Aorta (tissue), 5 donors: ENCODE data around the gene FRK. TPM values are rescaled to one million over a fixed set of nuclear protein-coding genes. Genes with fewer than 3 reads are reported as not detected.

Source experiments
- ATAC-seq: fragments of 200-7000 bp; cut with Tn5 transposase; one replicate; pipeline ENCODE4 v1.9.1; 2022; ENCODE audit warnings: moderate library complexity; ENCODE audit not compliant: low FRiP score
- DNase-seq, 2 donors: peaks; one replicate each; pipeline ENCODE4 v3.0.0-alpha.2; 2020
- H3K27ac ChIP-seq, 2 donors: one replicate each; pipeline ENCODE4 v1.5.1; 2013; ENCODE audit warnings: low read length in 2 of 2, mild to moderate bottlenecking in 2 of 2, moderate library complexity in 2 of 2, control low read depth in 1 of 2, inconsistent platforms in 1 of 2, low read depth in 1 of 2
- H3K27me3 ChIP-seq, 2 donors: one replicate each; pipeline ENCODE4 v1.6.1; 2013; ENCODE audit warnings: control low read depth in 1 of 2, low read length in 1 of 2, mild to moderate bottlenecking in 1 of 2, moderate library complexity in 1 of 2; ENCODE audit not compliant: insufficient read depth in 2 of 2, control insufficient read depth in 1 of 2
- H3K36me3 ChIP-seq, 2 donors: one replicate each; pipeline ENCODE4 v1.6.1; 2013; ENCODE audit warnings: control low read depth in 1 of 2, low read length in 1 of 2, mild to moderate bottlenecking in 1 of 2; ENCODE audit not compliant: insufficient read depth in 2 of 2, control insufficient read depth in 1 of 2
- H3K4me1 ChIP-seq, 2 donors: one replicate each; pipeline ENCODE4 v1.6.1; 2013; ENCODE audit warnings: low read length in 2 of 2, control low read depth in 1 of 2, mild to moderate bottlenecking in 1 of 2, moderate library complexity in 1 of 2; ENCODE audit not compliant: insufficient read depth in 2 of 2, control insufficient read depth in 1 of 2
- H3K4me3 ChIP-seq, 2 donors: one replicate each; pipeline ENCODE4 v1.5.1; 2013; ENCODE audit warnings: low read length in 2 of 2, control low read depth in 1 of 2, mild to moderate bottlenecking in 1 of 2
- H3K9me3 ChIP-seq: one replicate; pipeline ENCODE4 v1.6.1; 2013; ENCODE audit warnings: mild to moderate bottlenecking, low read length; ENCODE audit not compliant: control insufficient read depth
- WGBS, 2 donors: extraction: QIAGEN DNeasy Blood & Tissue Kit; methylation state at CpG; one replicate each; pipeline ENCODE4 v1.1.7; 2013; 5-methylcytosine and 5-hydroxymethylcytosine counted together
- intact Hi-C, 2 donors: fragments of 100-400 bp; cut with DNase I; formaldehyde crosslinking; loops; one replicate each; pipeline versions ENCODE4 v1.14.2 to v1.15.0; 2022
- polyA plus RNA-seq, 2 donors: library from polyadenylated mRNA; stranded (reverse); fragments of 200-250 nt; gene quantifications; one replicate each; pipeline ENCODE4 v1.2.3, GENCODE V29; 2013
- total RNA-seq, 2 donors: library from RNA; stranded (reverse); fragmentation: NEBNext Ultra II Directional; extraction: Animal tissue kit (Norgen Biotek cat#: 25700); gene quantifications; one replicate each; pipeline ENCODE4 v1.2.1, GENCODE V29; 2021
- donor health status: healthy with polysubstance abuse.
- donor health status: Bipolar disorder and iron deficiency.
- donor health status: DM: no; HTN: no; CAD: no.
- donor health status: DM: no; HTN: no; CAD: no.
- donor health status: DM: yes; HTN: yes; CAD: no.

FRK gene
- total and polyA plus RNA-seq, 4 donors, result 1.8 to 18.3 (median 6.0) TPM

- peaks cover 6 to 12% of the 10 kb centered on the region in 2 donors for H3K4me1 ChIP-seq
- H3K4me3 ChIP-seq, result no peak overlapping the region
- no peaks in the 10 kb centered on the region for H3K36me3 ChIP-seq
- intact Hi-C loops, result no loop called here
- WGBS, 2 donors, result 47 to 51% methylated on average over 4 of the region's 4 CpGs
- peak; percentile 73 for ATAC-seq
- H3K9me3 ChIP-seq, result no peaks in the 10 kb centered on the region
- no peak for DNase-seq
- peak overlapping the region; percentile 14 to 94 for H3K27ac ChIP-seq
- H3K27me3 ChIP-seq, result no peaks in the 10 kb centered on the region
These were observed 26.8 kb upstream of the FRK start for GRCh38 chr6:116087437-116088027.

GRCh38 chr6:116084284-116084683 lies 23.6 kb upstream of the FRK start:
- H3K9me3 ChIP-seq, result no peaks in the 10 kb centered on the region
- 86 to 92% methylated on average over 2 of the region's 2 CpGs for WGBS, 2 donors
- H3K4me3 ChIP-seq, result no peak overlapping the region
- H3K27me3 ChIP-seq, result no peaks in the 10 kb centered on the region
- H3K4me1 ChIP-seq, result peaks cover 2 to 12% of the 10 kb centered on the region in 2 donors
- H3K36me3 ChIP-seq, result no peaks in the 10 kb centered on the region
- intact Hi-C loops, result no loop called here
- ATAC-seq, result no peak
- DNase-seq, result no peak
- peak overlapping the region in 1 of 2 donors; percentile 44 for H3K27ac ChIP-seq

GRCh38 chr6:116083052-116083451 lies 22.4 kb upstream of the FRK start:
- intact Hi-C loops, result no loop called here
- peaks cover 2 to 12% of the 10 kb centered on the region in 2 donors for H3K4me1 ChIP-seq
- WGBS, 2 donors, result 95% methylated on average over 5 of the region's 5 CpGs
- no peak overlapping the region for H3K4me3 ChIP-seq
- DNase-seq (no peak), ATAC-seq (no peak)
- H3K9me3 ChIP-seq, result no peaks in the 10 kb centered on the region
- no peaks in the 10 kb centered on the region for H3K36me3 ChIP-seq
- H3K27me3 ChIP-seq, result no peaks in the 10 kb centered on the region
- H3K27ac ChIP-seq, result no peak overlapping the region

GRCh38 chr6:116078945-116079344 lies 18.3 kb upstream of the FRK start:
- H3K4me3 ChIP-seq, result no peak overlapping the region
- H3K27ac ChIP-seq, result no peak overlapping the region
- 98 to 100% methylated on average over 3 of the region's 3 CpGs for WGBS, 2 donors
- no peaks in the 10 kb centered on the region for H3K27me3 ChIP-seq
- intact Hi-C loops, result no loop called here
- H3K9me3 ChIP-seq, result no peaks in the 10 kb centered on the region
- ATAC-seq (no peak), DNase-seq (no peak)
- peaks cover 0 to 5% of the 10 kb centered on the region in 2 donors for H3K4me1 ChIP-seq
- no peaks in the 10 kb centered on the region for H3K36me3 ChIP-seq

- Histone ChIP-seq H3K4me1 (peaks cover 0 to 8% of the 10 kb centered on the region in 2 donors), H3K27ac (no peak overlapping the region), H3K9me3 (no peaks in the 10 kb centered on the region), H3K36me3 (no peaks in the 10 kb centered on the region), H3K27me3 (no peaks in the 10 kb centered on the region), H3K4me3 (no peak overlapping the region)
- WGBS, 2 donors, result 73 to 81% methylated on average over 3 of the region's 3 CpGs
- DNase-seq (no peak), ATAC-seq (no peak)
- intact Hi-C loops, result no loop called here
These were observed 17.8 kb upstream of the FRK start for GRCh38 chr6:116078522-116078921.

- intact Hi-C loops, result no loop called here
- H3K4me1 ChIP-seq, result peaks cover 1 to 17% of the 10 kb centered on the region in 2 donors
- WGBS, 2 donors, result 92 to 99% methylated on average over 2 of the region's 2 CpGs
- no peaks in the 10 kb centered on the region for H3K27me3 ChIP-seq
- no peak for DNase-seq
- H3K36me3 ChIP-seq, result no peaks in the 10 kb centered on the region
- no peak overlapping the region for H3K4me3 ChIP-seq
- H3K27ac ChIP-seq, result peak overlapping the region in 1 of 2 donors; percentile 51
- ATAC-seq, result no peak
- no peaks in the 10 kb centered on the region for H3K9me3 ChIP-seq
These were observed 14.2 kb upstream of the FRK start for GRCh38 chr6:116074732-116075390.

DNA sequence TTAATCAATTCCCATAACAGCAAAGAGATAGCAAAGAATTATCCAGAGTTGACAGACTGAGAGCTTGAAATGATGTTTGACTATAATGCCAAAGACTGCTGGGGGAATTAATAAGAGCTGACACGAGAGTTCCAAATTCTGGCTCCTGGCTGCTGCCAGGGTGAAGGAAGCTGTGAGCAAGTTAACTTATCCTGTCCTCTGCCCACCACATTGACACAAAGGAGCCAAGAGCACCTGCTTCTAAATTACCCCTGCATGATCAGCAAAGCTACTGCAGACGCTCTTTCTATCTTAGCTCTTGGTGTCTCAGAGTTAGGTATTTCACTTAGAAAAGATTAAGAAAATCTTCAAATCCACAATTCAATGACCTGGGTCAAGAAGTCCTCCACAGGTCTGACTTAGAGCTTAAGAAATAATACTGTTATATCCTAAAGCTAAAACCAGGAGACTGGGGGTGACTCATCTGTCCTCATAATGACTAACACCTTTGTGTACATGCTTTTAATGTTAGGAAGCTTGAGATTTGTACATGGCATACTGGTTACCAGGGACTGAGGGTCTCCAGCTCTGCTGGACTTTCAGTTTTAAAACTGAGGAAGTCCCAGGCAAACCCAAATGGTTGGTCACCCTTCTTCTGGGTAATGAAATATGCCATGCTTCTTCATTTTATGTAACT lies 13.2 kb upstream of the FRK start:
- Histone ChIP-seq H3K4me1 (peaks cover 3 to 17% of the 10 kb centered on the region in 2 donors), H3K27me3 (no peaks in the 10 kb centered on the region), H3K27ac (no peak overlapping the region), H3K9me3 (no peaks in the 10 kb centered on the region), H3K4me3 (no peak overlapping the region), H3K36me3 (no peaks in the 10 kb centered on the region)
- WGBS, 2 donors, result 43 to 56% methylated on average over 2 of the region's 2 CpGs
- DNase-seq (no peak), ATAC-seq (no peak)
- intact Hi-C loops, result no loop called here

GRCh38 chr6:116072368-116072767 lies 11.7 kb upstream of the FRK start:
- WGBS, 2 donors, result 55 to 65% methylated on average over 1 of the region's 1 CpG
- no peaks in the 10 kb centered on the region for H3K27me3 ChIP-seq
- peaks cover 3 to 17% of the 10 kb centered on the region in 2 donors for H3K4me1 ChIP-seq
- intact Hi-C loops, result no loop called here
- DNase-seq (no peak), ATAC-seq (no peak)
- H3K4me3 ChIP-seq, result no peak overlapping the region
- no peaks in the 10 kb centered on the region for H3K36me3 ChIP-seq
- no peaks in the 10 kb centered on the region for H3K9me3 ChIP-seq
- H3K27ac ChIP-seq, result no peak overlapping the region
